ENCODE measurements around the gene PDXK. TPM values are rescaled to one million over a fixed set of nuclear protein-coding genes. Genes with fewer than 3 reads are reported as not detected.

PDXK gene
- total RNA-seq, 2 donors from 2014 or later: 90.9 to 105 TPM

Other genes with a start within 250 kb of the PDXK start
- gene HSF2BP, start 59.6 kb upstream of the PDXK start, total RNA-seq: 1 to 10 TPM; 1.7 to 1.9 TPM
- 10 to 100 TPM; 44.1 to 46.0 TPM for gene RRP1B, start 59.6 kb upstream of the PDXK start, total RNA-seq
- 10 to 100 TPM; 50.0 to 54.5 TPM for gene CSTB, start 57.2 kb downstream of the PDXK start, total RNA-seq
- 10 to 100 TPM; 36.4 to 36.7 TPM for gene RRP1, start 70.4 kb downstream of the PDXK start, total RNA-seq
- gene AGPAT3, start 146.1 kb downstream of the PDXK start, total RNA-seq: 10 to 100 TPM; 44.0 to 74.4 TPM

Data from endodermal cell (in vitro differentiated cells).